ENCODE results near the gene MYH7. TPM values are rescaled to one million over a fixed set of nuclear protein-coding genes. Genes with fewer than 3 reads are reported as not detected.
"Not testable (repeated sequence)": the region's sequence is repeated elsewhere in the genome, so short reads cannot be mapped to it uniquely, and the experiment has no call there.

MYH7 gene
- polyA plus RNA-seq, 3 donors: 0.25 to 6.7 (median 2.1) TPM

DNA sequence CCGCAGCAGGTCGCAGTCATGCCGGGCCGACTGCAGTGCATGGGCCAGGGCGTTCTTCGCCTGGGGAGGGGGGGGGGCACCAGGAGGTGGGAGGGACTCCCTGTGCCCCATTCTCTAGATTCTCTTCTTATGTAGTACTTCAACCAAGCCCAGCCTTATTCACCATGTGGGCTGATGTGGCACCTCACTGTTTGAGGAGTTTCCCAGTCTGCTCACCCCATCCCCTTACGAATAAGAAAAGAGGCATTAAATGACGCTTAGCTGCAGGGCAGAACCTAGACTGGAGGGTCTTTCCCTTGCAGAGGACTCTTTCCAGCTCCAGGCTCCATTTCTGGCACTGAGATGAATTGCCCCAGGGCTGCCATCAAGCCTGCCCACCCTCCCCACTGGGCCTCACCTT lies 46.5 kb downstream of the MYH7 start:
- no peak for DNase-seq (ENCODE audit: low read depth in 3 of 3, low spot score in 2 of 3)

DNA sequence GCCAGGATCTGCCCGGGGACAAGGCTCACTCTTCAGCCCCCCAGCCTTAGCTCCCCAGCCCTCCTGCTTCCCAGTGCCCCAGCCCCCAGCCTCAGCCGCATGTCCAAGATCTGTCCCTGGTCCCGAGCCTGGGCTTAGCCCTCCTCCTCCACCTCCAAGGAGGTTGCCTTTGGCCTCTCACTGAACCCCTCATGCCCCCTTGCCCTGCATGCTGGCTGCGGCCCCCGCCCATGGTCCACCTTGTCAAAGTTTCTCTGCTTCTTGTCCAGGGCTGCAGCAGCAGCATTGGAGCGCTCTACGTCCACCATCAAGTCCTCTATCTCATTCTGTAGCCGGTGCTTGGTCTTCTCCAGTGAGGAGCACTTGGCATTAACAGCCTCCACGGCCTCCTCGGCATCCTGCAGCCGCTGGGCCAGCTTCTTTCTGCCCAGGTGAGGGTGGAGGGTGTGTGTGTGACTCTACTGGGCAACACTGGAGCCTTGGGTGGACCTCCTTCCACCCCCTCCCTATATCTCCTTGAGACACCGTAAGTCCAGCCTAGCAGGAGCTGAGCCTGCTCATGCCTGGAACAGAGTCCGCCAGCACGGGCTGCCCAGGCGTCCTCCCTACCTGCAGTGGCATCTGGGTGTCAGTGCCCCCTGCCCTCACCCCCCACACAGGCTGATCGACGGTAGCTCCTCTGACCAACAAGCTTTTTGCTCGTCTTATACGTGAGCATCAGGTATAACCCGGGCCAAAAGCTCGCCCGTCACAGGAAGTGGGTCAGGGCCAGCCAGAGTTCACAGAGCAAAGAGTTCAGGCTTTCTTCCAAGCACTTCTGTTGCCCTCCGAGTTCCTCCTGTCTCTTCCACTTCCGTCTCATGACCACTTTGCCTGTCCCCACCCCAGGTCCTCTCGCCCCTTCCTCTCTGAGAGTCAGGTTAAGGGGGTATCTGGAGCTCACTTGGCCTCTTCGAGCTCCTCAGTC lies 47.3 kb downstream of the MYH7 start:
- no peak for DNase-seq (ENCODE audit: low read depth in 3 of 3, low spot score in 2 of 3)

DNA sequence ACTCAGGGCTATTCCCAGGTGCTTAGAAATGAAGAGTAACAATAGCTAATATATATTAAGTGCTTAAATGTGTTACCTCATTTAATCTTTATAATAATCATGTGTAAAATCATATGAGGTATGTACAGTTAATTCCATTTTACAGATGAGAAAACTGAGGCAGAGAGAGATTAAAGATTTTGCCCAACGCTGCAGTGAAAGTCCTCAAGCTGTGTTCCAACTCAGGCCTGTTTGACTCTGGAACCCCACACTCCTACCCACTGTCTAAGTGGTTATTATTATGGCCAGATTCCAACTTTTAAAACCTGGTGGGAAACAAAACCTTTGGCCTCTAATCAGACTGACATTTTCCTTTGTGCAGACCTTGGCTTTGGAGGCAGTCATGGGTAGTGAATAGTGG lies 48.5 kb downstream of the MYH7 start:
- no peak for DNase-seq (ENCODE audit: low read depth in 3 of 3, low spot score in 2 of 3)

- DNase-seq (ENCODE audit: low read depth in 3 of 3, low spot score in 2 of 3): not testable (repeated sequence)
Observed at GRCh38 chr14:23386266-23386657, 49.2 kb downstream of the MYH7 start.

- DNase-seq (ENCODE audit: low read depth in 3 of 3, low spot score in 2 of 3): no peak
Observed at GRCh38 chr14:23385642-23386265, 49.7 kb downstream of the MYH7 start.

DNA sequence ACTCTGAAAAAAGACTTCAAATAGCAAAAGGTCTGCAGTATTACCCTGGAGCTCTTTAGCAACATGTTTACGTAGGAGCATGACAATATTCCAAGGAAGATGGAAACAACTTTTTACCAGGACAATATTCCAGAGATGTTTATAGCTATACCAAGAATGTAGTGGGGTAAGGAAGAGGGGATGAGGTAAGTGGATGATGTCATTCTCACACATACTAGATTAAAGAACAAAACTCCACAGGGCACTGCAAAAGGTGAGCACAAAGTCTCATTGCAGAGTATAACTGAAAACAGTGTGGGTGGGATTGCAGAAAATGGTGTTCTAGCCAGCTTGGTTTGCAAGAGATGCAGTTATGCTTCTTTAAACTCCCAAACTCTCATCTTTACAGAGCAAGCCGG lies 50.2 kb downstream of the MYH7 start:
- DNase-seq (ENCODE audit: low read depth in 3 of 3, low spot score in 2 of 3): no peak

DNA sequence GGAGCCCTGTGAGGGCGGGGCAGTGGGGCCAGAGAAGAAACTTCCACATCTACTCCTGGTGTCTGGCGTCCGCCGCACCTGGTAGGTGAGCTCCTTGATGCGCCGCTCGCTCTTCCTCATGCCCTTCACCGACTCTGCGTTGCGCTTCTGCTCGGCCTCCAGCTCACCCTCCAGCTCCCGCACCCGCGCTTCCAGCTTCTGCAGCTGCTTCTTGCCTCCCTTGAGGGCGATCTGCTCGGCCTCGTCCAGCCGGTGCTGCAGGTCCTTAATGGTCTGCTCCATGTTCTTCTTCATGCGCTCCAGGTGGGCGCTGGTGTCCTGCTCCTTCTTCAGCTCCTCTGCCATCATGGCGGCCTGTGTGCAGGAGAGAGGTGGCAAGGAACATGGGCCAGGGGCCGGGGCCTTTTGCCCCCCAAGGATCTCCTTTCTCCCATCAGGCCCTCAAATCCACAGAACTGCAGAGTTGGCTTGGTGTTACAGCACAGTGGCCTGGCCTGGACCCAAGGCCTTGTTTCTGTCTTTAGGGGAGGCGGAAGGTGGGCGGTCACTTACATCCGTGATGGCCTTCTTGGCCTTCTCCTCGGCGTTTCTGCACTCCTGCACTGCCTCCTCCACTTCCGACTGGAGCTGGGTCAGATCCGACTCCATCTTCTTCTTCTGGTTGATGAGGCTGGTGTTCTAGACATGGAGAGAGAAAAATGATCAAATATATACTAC lies 50.9 kb downstream of the MYH7 start:
- DNase-seq (ENCODE audit: low read depth in 3 of 3, low spot score in 2 of 3): no peak

DNA sequence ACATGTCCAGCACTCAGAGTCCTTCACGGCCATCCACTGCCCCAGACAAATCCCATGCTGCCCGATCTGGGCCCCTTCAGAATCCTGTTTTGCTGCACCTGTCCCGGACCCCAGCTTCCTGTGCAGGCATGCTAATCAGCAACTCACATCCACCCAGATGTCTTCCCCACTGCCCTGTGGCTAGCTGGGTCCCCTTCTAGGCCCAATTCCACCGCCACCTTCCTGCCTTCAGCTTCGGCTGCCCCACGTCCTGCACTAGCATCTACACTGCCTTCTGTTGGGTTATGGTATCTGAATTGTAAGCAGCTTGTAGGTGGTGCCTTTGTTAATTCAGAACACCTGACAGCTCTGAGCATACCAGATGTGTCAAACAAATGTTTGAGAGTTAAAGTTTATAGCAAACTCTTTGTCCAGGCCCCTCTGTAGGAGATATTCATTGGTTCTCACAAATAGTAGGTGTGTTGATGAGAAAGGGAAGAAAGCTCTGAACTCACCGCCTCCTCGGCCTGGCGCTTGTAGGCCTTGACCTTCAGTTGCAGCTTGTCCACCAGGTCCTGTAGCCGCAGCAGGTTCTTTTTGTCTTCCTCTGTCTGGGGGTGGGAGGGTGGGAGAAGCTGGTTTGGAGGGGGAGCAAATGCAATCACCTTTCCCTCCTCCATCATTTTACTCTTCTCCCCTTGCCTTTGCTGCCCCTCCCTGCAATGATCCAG lies 52.6 kb downstream of the MYH7 start:
- no peak for DNase-seq (ENCODE audit: low read depth in 3 of 3, low spot score in 2 of 3)

DNA sequence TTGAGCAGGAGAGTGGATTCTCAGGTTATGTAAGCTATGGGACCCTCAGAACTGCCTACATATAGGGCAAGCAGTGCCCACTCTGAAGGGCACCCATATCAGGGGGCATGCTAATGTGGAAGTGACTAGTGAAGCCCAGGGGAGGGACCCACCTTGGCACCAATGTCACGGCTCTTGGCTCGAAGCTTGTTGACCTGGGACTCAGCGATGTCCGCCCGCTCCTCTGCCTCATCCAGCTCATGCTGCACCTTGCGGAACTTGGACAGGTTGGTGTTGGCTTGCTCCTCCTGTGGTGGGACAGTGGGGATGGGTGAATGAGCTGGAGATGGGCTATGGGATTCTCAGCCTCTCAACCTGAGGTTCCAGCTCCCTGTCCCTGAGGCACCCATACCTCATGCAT lies 53.2 kb downstream of the MYH7 start:
- no peak for DNase-seq (ENCODE audit: low read depth in 3 of 3, low spot score in 2 of 3)

- DNase-seq (ENCODE audit: low read depth in 3 of 3, low spot score in 2 of 3): no peak
Observed at GRCh38 chr14:23381871-23382270, 53.6 kb downstream of the MYH7 start.

DNA sequence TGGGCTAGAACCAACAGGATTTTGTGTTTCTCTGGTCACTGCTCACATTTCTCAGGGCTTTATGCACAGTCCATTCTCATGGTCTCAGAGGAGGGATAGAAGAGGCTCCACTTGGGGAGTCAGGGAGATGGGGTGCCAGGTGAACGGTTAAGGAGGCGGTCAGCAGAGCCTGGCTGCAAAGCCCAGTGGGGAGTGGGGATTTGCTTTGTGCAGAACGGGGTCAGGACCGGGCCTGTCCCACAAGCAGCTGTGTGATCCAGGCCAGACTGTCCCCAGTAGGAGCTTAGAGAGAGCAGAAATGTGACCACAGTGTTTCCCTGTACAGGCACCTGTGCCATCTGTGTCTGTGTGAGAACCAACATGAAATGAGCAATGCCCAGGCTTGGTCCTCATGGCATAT lies 54.5 kb downstream of the MYH7 start:
- DNase-seq (ENCODE audit: low read depth in 3 of 3, low spot score in 2 of 3): no peak

GRCh38 chr14:23380197-23380914 lies 55.1 kb downstream of the MYH7 start:
- DNase-seq (ENCODE audit: low read depth in 3 of 3, low spot score in 2 of 3): no peak

- DNase-seq (ENCODE audit: low read depth in 3 of 3, low spot score in 2 of 3): no peak
Observed at GRCh38 chr14:23379366-23380196, 55.9 kb downstream of the MYH7 start.

GRCh38 chr14:23378612-23379220 lies 56.7 kb downstream of the MYH7 start:
- no peak for DNase-seq (ENCODE audit: low read depth in 3 of 3, low spot score in 2 of 3)

DNA sequence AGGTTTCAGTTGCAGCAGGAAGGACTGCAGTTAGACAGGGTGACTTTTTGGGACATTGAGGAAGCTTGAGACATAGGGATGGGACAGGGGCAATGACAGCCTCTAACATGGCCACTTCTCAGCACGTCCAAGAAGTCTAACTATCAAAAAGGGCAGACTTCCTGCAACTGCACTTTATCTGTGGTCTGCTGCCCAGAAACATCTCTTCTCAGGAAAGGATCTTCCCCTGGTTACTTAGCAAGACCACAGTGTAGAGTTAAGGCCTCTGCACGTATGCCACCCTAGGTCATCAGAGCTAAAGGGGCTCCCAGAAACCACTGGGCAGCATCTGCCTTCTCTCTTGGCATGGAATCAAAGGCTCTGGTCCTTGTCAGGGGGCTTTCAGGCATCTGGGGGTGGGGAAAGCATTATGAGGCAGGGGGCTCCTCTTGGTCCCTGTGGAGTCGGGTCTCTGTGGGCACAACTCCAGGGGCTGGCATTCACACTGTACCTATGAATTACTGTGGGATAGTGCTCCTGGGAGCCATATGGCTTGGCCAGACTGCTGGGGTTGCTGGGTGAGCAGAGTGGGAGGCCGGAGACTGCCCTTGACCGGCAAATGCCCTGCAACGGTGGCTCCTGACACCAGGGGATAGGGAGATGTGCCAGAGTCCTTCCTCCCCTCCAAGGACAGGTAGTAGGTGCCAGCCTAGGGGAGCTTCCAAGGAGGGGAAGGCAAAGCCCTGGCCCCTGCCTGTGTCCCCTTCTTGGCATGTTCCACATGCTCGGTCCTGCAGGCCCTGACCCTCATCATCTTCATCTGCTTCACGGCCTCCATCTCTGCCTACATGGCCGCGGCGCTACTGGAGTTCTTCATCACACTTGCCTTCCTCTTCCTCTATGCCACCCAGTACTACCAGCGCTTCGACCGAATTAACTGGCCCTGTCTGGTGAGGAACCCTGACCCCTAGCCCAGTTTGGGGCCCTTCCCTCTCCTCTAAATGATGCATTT lies 57.6 kb downstream of the MYH7 start:
- no peak for DNase-seq (ENCODE audit: low read depth in 3 of 3, low spot score in 2 of 3)

- DNase-seq (ENCODE audit: low read depth in 3 of 3, low spot score in 2 of 3): no peak
Observed at GRCh38 chr14:23377198-23377550, 58.3 kb downstream of the MYH7 start.

DNA sequence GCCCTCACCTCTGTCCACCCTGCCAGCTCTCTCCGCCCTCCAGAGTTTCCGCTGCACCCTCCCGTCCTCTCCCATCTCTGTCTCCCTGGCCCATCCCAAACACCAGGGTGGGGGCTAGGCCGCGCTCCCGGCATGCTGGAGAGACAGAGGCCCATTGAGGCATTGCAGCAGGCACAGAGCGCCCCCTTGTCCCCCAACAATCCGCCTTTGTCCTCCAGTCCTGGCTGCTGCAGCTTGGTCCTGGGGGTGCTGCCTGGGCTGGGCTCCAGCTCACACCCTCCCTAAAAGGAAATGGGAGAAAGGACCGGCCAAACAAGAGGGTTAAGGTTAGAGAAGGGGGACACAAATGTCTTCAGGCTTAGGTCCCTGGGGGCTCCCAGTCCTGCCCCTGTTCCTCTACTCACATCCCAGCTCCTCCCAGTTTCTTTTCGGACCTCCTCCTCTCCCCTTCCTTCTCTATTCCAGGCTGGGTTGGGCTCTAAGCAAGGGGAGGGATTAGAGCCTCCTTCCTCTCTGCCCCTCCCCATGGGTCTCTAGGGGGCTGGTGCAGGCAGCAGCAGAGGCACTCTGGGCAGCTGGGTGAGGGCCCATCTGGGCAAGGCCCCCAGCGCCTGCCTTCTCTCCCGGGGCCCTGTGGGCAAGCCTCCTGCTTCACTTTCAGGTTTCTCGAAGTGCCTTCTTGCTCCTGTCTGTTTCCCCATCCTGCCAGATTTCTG lies 58.8 kb downstream of the MYH7 start, which contains the start of gene CMTM5:
Gene CMTM5, plus strand, starts transcription at position 565 of the 716 bp plus-strand sequence. CDS start 206 bp downstream, outside the sequence.
- DNase-seq (ENCODE audit: low read depth in 3 of 3, low spot score in 2 of 3): no peak

Data from right renal cortex interstitium (tissue), 3 donors.